SK-N-SH (cell line): Measurements from ENCODE around the gene SLC10A7.

ENCODE experiments used
- EP300 ChIP-seq, 2 experiments: IDR thresholded peaks; 2 replicates each; pipeline versions ENCODE4 v1.4.0 to v1.6.1; 2012; ENCODE audit warnings: borderline replicate concordance in 1 of 2, low read depth in 1 of 2, low read length in 1 of 2
- FOXJ3 ChIP-seq: sonication (generic); formaldehyde crosslinking; IDR thresholded peaks from 2 replicates; pipeline ENCODE4 v1.5.1; 2020; ENCODE audit warnings: mild to moderate bottlenecking, missing genetic modification reagents
- POLR2AphosphoS5 ChIP-seq: IDR thresholded peaks from 2 replicates; pipeline ENCODE4 v1.6.1; 2012; ENCODE audit warnings: low read depth, low read length
- TAF1 ChIP-seq: IDR thresholded peaks from 2 replicates; pipeline ENCODE4 v1.6.1; 2012; ENCODE audit warnings: low read depth, mild to moderate bottlenecking, low read length, moderate library complexity, borderline replicate concordance
- TF ChIP-seq, protein P1 (sequence below): fragments of 200-600 bp; sonication (generic); IDR thresholded peaks from 2 replicates; pipeline ENCODE4 v1.6.1; 2017; ENCODE audit warnings: antibody characterized with exemption, mild to moderate bottlenecking, moderate library complexity
- TF ChIP-seq, protein P2 (sequence below): IDR thresholded peaks from 2 replicates; pipeline ENCODE4 v1.6.1; 2012; ENCODE audit warnings: mild to moderate bottlenecking, low read depth, low read length, moderate library complexity
- TF ChIP-seq, protein P3 (sequence below): IDR thresholded peaks from 2 replicates; pipeline ENCODE4 v1.4.0; 2012; ENCODE audit warnings: low read depth
- TF ChIP-seq, protein P4 (sequence below): IDR thresholded peaks from 2 replicates; pipeline ENCODE4 v1.4.0; 2012; ENCODE audit warnings: low read depth, borderline replicate concordance

DNA sequence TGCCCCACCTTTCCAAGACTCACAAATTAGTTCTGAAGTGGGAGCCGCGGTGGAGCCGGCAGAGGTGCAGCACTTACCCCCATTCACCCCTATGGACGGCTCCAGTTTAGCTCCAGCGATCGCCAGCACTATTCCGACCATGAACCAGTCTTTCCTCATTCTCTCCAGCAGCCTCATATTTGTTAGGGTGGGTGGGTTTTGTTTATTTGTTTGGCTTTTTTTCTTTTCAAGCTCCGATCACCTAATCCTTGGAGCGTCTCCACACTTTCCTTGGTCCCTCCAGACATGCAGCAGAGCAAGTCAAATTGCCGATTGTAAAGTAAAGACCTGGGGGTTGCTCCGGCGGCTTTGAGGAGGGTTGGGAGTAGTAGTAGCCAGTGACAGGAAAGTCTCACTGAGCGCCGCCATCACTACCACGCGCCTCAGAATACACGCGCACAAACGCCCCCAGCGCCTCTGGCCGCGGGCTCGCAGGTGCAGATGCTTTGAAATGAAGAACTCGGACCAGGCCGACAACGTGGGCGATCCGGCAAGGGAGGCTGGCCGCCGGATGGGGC, at the start of gene SLC10A7:
- TF ChIP-seq EP300 (IDR thresholded peaks at IDR 0.05; ENCODE audit: borderline replicate concordance in 1 of 2, low read depth in 1 of 2, low read length in 1 of 2) (peak in 1 of 2 experiments; percentile 2; a peak in 1 of 4 replicates), TAF1 (peak; percentile 34; the same call in 1 of the 2 replicates), FOXJ3 (no peak), POLR2AphosphoS5 (peak; percentile 25; the same call in 1 of the 2 replicates)
- TF ChIP-seq, protein P1, sequence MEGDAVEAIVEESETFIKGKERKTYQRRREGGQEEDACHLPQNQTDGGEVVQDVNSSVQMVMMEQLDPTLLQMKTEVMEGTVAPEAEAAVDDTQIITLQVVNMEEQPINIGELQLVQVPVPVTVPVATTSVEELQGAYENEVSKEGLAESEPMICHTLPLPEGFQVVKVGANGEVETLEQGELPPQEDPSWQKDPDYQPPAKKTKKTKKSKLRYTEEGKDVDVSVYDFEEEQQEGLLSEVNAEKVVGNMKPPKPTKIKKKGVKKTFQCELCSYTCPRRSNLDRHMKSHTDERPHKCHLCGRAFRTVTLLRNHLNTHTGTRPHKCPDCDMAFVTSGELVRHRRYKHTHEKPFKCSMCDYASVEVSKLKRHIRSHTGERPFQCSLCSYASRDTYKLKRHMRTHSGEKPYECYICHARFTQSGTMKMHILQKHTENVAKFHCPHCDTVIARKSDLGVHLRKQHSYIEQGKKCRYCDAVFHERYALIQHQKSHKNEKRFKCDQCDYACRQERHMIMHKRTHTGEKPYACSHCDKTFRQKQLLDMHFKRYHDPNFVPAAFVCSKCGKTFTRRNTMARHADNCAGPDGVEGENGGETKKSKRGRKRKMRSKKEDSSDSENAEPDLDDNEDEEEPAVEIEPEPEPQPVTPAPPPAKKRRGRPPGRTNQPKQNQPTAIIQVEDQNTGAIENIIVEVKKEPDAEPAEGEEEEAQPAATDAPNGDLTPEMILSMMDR = no peak
- TF ChIP-seq, protein P2, sequence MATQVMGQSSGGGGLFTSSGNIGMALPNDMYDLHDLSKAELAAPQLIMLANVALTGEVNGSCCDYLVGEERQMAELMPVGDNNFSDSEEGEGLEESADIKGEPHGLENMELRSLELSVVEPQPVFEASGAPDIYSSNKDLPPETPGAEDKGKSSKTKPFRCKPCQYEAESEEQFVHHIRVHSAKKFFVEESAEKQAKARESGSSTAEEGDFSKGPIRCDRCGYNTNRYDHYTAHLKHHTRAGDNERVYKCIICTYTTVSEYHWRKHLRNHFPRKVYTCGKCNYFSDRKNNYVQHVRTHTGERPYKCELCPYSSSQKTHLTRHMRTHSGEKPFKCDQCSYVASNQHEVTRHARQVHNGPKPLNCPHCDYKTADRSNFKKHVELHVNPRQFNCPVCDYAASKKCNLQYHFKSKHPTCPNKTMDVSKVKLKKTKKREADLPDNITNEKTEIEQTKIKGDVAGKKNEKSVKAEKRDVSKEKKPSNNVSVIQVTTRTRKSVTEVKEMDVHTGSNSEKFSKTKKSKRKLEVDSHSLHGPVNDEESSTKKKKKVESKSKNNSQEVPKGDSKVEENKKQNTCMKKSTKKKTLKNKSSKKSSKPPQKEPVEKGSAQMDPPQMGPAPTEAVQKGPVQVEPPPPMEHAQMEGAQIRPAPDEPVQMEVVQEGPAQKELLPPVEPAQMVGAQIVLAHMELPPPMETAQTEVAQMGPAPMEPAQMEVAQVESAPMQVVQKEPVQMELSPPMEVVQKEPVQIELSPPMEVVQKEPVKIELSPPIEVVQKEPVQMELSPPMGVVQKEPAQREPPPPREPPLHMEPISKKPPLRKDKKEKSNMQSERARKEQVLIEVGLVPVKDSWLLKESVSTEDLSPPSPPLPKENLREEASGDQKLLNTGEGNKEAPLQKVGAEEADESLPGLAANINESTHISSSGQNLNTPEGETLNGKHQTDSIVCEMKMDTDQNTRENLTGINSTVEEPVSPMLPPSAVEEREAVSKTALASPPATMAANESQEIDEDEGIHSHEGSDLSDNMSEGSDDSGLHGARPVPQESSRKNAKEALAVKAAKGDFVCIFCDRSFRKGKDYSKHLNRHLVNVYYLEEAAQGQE = no peak
- TF ChIP-seq, protein P3, sequence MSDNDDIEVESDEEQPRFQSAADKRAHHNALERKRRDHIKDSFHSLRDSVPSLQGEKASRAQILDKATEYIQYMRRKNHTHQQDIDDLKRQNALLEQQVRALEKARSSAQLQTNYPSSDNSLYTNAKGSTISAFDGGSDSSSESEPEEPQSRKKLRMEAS = peak; percentile 30; the same call in 1 of the 2 replicates
- TF ChIP-seq, protein P4, sequence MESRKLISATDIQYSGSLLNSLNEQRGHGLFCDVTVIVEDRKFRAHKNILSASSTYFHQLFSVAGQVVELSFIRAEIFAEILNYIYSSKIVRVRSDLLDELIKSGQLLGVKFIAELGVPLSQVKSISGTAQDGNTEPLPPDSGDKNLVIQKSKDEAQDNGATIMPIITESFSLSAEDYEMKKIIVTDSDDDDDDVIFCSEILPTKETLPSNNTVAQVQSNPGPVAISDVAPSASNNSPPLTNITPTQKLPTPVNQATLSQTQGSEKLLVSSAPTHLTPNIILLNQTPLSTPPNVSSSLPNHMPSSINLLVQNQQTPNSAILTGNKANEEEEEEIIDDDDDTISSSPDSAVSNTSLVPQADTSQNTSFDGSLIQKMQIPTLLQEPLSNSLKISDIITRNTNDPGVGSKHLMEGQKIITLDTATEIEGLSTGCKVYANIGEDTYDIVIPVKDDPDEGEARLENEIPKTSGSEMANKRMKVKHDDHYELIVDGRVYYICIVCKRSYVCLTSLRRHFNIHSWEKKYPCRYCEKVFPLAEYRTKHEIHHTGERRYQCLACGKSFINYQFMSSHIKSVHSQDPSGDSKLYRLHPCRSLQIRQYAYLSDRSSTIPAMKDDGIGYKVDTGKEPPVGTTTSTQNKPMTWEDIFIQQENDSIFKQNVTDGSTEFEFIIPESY = no peak
